GM20431 (cell line): ENCODE results near the gene ABCA1.
"Not testable (repeated sequence)": the region's sequence is repeated elsewhere in the genome, so short reads cannot be mapped to it uniquely, and the experiment has no call there.

Source experiments
- in situ Hi-C: fragments of 300-500 bp; cut with MseI, MboI; formaldehyde crosslinking; loops from one replicate; pipeline ENCODE4 v1.15.0; 2020; ENCODE audit warnings: low sequenced_read_pairs; ENCODE audit not compliant: unreplicated experiment

The ABCA1 gene

DNA sequence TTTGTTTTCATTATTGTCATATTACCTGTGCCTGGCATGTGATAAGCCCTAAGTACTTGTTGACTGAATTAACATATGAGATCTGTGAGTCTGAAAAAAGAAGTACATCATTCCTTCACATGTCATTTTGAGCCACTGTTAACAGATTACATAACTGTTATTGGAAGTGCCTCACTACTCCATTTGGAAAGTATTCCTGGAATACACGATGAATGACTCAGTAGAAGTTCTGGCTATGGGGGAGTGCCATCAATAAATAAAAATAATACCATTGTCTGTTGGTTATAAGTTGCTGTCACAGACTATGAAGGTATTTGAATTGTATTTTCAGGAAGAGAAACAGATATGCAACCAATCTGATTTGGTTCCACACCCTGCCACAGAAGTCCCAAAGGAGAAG, 151.2 kb downstream of the ABCA1 start:
- in situ Hi-C loops = no loop called here

DNA sequence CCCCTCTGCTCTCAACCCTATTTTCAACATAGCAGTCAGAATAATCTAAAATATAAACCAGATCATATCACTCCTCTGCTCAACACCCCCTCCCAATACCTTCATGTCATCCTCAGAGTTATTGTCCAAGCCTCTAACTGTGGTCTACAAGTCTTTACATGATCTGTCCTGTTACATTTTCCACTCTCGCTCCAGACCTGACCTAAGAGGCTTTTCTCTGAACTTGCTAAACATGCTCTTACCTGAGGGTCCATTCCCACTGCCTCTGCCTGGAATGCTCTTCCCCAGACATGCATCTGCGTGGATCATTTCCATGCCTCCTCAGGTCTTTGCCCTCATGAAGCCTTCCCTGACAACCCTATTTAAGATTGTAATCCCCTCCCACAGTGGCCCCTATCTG, 152.0 kb downstream of the ABCA1 start:
- in situ Hi-C loops = no loop called here

DNA sequence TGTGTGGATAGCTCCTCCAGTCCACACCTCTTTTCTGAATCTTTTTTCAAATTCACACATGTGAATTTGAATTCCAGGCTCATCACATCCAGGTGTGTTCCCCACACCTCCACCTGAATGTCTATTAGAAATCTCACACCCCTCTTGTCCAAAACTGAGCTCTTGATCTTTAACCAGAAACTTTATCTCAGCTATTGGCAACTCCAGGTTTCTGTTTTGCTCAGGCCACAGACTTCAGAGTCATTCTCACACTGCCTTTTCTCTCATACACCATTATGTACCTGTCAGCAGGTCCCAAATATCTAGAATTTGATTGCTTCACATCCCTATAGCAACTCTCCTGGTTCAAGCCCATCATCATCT, 152.4 kb downstream of the ABCA1 start:
- in situ Hi-C loops = no loop called here

DNA sequence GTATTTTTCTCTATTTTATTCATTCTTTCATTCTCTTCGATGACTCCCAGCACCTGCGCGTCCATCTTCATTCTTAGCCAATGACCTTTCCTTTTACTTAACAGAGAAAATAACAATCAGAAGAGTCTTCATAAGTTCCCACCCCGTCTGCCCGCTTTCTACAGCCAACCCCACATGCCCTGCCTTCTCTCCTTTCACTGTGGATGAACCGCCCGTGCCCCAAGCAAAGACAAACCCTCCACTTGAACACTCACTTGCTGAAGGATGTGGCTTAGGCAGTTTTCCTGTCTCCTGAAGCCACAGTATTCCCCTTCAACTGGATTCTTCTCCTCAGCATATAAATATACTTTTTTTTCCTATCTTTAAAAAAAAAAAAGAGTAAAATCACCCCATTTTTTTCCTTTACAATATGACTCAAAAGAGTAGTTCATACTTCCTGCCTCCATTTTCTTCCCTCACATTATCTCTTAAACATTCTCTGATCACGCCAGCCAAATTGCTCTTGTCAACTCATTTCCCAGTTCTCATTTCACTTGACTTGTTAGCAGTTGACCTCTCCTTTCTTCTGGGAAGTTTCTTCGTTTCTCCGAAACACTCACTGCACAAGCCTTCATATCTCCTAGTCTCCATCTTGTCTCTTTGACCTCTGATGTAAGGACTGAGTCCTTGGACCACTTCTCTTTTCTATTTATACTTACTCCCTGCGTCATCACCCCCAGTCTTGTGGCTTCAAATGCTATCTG, 153.0 kb downstream of the ABCA1 start:
- in situ Hi-C loops = no loop called here

DNA sequence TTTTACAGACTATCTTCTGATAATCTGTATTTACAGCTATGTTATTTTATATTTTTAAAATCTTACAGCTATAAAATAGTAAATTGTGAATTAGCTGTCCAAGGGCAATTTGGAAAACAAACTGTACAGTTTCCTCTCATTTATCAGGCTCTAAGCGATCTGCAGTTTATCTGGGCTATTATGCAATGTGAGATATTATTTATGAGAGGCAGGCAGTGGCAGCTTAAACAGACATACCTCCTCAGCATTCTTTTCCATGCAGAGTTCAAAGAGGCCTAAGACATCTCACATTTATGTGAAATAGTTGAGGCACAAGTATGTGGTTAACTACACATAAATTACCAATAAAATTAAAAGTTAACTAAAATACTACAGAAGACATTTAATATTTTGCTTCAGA, 153.8 kb downstream of the ABCA1 start:
- in situ Hi-C loops = no loop called here

DNA sequence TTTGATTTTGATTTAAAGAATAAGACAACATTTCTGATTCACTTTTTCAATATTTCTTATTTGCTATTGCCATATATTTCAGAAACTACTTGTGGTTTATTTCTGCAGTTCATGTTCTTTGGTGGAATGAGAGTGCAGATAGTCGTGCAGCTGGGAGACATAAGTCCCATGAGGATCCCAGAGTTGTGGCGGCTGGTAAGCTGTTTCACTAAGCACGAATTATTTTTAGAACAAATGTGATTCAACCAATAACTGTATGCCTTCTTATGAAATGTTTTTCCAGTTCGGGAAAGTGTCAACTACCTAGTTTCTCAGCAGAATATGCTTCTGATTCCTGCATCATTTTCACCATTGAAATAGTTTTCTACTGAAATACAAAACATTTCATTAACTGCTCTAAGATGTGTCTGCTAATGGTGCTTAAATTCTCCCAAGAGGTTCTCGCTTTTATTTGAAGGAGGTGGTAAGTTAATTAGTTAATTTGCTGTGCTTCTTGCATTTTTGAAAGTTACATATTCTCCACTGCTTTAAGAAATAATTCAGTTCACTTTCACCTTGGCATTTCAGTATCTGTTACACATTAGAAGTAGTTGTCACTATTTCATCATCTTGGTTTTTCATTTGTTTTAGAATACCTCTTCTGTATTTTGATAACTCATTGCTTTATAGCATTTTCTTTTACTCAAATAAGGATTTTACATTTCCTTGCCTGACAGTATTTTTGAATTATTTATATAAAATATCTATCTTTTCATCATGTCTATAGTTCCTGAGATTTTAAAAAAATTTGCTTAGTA, 155.0 kb downstream of the ABCA1 start:
- in situ Hi-C loops = no loop called here

DNA sequence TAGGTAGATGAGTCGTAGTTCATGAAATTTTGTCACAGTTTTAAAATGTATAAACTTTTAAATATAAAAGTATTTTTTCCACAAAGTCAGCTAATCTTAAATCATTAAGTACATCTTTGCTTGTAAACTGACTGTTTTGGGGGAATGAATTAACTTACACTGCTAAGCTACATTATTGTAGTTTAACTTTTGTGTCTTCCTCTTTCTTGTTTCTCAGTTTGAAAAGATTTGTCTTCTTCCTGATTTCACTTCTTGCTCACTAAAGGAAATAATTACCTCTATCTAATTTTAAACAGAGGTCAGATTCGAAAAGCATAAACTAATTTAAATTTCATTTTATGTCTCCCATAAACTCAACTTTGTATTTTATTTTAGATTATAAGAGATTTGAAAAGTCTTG, 158.3 kb downstream of the ABCA1 start:
- in situ Hi-C loops = no loop called here

DNA sequence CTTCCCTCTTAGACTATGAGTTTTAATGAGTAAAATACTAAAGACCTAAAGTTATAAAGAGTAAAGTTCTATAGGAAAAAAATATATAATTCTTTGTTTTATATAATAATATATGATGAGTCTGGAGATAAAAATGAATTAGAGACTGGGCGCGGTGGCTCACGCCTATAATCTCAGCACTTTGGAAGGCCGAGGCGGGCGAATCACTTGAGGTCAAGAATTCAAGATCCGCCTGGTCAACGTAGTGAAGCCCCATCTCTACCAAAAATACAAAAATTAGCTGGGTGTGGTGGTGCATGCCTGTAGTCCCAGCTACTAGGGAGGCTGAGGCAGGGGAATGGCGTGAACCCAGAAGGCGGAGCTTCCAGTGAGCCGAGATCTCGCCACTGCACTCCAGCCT, 158.9 kb downstream of the ABCA1 start:
- in situ Hi-C loops = not testable (repeated sequence)

DNA sequence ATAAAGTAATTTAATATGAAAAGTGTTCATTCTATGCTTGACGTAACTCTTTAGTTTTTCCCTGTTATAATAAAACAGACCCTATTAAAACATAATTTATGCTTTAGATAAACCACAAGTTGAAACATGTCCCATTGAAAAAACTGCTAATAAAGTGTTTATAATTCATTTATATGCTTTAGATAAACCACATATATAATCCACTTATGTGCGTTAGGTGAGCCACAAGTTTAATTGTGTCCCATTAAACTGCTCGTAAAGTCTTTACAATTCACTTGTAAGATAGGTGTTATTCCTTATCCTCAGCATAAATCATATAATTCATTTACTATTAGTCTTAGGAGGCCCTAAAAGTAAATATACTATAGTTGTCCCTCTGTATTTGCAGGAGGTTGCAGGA, 160.4 kb downstream of the ABCA1 start:
- in situ Hi-C loops = no loop called here

DNA sequence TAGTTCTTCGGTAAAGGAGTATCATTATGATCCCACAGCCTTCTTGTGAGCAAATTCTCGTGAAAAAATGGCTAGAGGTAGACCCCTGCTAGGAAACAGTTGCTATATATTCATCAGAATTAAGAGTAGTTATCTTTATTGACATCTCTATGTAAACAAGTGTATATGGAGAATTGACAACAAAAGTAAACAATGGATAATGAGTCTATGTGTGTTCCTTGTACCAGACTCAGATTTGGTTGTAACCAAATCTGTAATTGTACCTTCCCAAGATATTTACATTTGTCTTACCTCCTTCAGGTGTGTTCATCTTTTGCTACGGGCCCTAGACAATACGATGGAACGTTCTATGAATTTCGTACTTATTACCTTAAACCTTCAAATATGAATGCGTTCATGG, 161.9 kb downstream of the ABCA1 start:
- in situ Hi-C loops = no loop called here

DNA sequence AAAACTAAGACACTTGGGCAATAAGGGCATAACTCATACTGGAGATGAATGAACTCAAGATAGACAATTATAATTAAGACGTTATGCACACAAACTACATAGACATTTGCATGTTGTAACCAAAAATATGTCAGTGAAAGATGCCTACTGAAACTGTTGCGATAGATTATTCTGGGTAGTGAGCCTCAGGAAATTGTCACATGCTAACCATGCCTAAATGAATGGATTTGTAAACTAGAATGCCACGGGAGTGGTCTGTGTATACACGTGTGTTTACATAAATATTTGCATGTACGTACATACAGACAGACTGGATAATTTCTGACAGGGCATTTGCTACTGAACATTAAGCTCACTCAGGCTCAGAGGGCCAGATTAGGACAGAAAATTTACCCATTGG, 162.8 kb downstream of the ABCA1 start:
- in situ Hi-C loops = no loop called here

DNA sequence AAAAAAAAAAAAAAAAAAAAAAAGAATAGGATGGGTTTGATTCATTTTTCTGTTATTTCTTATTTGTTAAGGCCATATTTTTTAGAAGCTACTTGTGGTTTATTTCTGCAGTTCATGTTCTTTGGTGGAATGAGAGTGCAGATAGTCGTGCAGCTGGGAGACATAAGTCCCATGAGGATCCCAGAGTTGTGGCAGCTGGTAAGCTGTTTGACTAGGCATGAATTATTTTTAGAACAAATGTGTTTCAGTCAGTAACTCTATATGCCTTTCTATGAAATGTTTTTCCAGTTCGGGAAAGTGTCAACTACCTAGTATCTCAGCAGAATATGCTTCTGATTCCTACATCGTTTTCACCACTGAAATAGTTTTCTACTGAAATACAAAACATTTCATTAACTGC, 169.0 kb downstream of the ABCA1 start:
- in situ Hi-C loops = no loop called here

DNA sequence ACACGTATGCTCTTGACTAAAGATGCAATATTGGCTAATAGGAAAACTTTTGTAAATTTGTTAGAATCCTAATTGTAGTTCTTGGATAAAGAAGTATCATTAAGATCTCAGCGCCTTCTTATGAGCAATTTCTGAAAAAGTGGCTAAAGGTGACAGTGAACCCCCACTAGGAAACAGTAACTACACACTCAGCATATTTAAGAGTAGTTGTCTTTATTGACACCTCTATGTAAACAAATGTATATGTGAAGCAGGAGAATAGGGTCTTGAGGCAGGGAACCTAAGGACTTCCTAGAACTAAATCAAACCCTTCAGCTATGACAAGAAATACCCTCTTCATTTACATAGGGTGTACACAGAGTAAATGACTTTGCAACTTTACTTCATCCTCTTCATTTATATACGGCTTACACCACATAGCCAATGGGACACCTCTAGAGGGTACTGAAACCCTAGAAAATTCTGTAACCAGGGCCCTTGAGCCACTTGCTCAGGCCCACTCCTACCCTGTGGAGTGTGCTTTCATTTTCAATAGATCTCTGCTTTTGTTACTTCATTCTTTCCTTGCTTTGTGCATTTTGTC, 177.7 kb downstream of the ABCA1 start:
- in situ Hi-C loops = no loop called here

DNA sequence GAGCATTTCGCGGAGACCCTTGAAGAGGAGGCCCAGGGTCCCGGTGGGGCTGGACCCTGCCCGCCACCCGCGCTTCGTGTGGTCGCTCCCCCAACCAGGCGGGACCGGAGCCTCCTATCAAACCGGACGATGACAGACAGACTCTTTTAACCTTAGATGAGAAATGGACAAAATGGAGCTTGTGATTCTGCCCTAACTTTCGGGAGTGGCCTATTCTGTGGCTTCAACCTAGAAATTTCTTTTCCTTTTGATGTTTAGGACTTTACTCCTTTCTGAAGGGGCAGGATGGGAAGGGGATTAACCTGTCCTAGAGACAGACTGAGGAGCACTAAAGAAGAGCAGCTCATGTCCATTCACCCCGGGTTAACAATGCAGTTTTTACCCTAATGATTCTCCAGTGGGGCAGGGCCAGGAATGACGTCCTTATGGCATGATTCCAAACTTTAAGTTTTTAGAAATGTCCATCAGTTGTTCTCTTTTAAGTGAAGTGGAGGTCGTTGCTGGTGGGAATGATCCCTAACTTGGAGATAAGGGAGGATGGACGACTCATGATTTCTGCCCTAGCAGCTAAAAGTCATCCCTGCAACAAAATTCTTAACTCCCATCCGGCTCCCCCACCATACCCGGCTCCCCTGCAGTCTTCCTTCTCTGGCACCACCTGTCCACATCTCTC, 179.5 kb downstream of the ABCA1 start:
- in situ Hi-C loops = no loop called here

DNA sequence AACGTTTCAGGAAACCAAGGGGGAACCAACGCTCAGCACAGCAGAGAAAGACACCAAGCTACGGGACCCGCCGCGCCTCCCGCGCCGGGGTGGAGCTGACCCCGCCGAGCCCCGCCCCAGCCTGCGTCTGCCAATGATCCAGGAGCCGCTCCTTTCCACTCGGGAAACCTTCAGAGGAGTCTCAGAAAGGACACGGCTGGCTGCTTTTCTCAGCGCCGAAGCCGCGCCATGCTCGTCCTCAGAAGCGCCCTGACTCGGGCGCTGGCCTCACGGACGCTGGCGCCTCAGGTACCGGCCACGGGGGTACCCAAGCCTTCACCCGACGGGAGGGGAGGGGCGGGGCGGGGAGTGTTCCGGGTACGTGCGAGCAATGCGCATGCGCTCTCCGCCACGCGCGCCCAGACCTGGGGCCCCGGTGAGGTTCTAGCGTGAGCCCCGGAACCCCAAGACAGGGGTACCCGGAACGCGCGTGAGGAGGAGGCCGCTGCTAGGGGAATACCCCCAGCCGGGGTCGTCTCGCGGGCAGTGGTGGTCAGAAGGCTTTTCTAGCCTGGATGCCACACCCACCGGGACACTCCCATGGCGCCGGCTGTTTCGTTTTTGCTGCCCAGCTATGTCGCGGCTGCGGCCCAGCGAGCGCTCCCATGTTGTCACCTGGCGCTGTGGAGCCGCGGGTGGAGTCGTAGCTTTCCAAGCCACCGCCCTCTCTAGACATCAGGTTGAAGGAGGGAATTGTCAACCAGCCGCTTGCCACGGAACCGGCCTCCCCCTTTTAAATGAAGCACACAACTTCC, 180.2 kb downstream of the ABCA1 start, which contains the start of gene NIPSNAP3A:
TSS of gene NIPSNAP3A (plus strand) at position 119 of the 794 bp plus-strand sequence. CDS start at position 229, 110 bp downstream.
- in situ Hi-C loops = no loop called here

DNA sequence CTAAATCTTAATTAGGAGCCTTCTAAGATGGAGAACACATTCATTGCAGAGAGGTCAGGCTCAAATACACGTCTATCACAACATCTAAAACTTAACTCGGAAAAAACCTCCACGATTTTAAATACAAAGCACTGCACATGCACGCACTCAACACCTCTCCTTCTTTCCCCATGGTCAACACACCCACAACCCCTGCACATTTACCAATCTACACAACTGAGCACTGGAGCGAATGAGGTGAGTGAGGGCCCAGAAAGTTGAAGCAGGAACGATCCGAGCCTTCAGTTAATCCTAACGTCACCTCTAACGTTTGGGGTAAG, 180.8 kb downstream of the ABCA1 start:
- in situ Hi-C loops = no loop called here

DNA sequence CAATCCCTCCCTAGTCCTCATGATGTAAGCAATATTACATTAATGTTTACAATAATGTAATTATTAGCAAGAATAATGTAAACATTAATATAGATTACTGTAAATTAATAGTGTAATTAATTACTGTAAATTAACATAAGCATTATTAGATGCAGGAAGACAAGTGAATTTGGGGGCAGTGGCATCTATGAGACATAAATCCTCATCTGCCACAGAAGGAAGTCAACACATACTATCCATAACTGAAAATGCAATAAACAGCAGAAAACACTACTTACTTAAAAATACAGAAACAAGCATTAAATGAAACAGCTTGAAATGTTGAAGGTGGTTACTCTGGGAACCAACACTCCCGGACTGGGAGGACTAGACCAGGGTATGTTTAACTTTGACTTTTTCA, 181.2 kb downstream of the ABCA1 start:
- in situ Hi-C loops = no loop called here

DNA sequence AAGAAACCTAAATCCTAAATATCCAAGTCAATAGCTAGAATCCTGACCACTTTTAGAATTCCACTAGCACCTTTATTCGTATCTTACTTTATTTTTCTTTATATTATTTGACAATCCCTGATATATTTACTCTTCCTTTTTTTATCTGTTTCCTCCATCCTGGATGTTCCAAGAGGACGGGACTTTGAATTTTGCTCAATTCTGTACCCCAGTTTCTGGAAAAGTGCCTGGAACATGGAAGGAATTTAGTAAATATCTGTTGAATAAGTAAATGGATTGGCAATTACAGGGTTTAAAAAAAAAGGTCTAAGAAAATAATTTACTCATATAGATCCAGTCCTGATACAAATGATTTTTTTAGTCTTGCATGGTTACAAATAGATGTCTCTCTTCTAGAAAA, 181.7 kb downstream of the ABCA1 start:
- in situ Hi-C loops = no loop called here

DNA sequence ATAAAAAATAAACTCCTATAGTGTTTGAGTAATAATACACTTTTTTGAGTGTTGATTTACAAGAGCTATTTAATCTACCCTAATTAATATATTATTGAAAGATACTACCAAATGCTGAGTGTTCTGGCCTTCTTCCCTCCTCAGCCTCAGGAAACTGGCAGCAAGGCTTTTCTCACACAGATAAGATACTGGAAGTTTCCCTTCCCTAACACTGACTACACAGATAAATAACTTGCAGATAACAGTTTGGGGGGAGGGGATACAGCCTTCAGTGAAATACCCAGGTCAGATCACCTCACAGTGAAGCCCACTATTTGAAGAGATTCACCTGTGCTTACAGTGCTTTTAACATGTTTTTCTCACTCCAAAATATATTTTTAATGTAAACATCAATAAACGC, 182.1 kb downstream of the ABCA1 start:
- in situ Hi-C loops = no loop called here

DNA sequence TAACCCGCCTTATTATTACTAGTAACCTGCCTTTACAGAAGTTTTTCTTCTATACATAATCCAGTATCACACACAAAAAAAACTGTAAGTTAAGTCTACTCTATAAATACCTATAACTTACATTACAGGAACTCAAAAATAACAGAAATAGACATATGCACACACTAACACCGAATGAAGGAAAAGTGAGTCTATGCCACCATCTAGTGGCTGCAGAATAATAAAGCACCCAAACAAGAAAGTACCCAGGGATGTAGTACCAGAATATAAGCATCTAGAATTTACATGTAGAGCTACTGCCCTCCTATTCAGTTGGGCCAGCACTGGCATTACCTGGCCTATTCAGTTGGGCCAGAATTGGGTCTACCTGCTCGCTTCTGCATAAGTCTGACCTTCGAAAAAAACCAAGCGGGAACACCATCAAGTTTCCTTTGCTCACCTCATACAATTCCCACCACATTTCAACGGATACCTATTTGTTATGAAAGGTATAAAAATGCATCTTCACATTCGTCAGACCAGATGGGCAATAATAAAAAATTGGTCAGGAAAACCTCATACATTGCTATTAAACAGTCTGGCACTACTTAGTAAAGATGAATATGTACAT, 184.5 kb downstream of the ABCA1 start:
- in situ Hi-C loops = no loop called here
